ENCODE measurements around the gene TENM4. TPM values are rescaled to one million over a fixed set of nuclear protein-coding genes. Genes with fewer than 3 reads are reported as not detected.

Gene TENM4
- polyA plus RNA-seq, 1 of the 3 experiments (the other 2 are of a cell fraction) = 16.7 TPM

- Histone ChIP-seq H3K4me2 (peak overlapping the region; percentile 26; the same call in 1 of the 2 replicates), H3F3A (replicated peaks; ENCODE audit: insufficient read depth) (peaks cover 14% of the 10 kb centered on the region), H3K36me3 (replicated peaks in 1 of 2; ENCODE audit: control insufficient read depth in 1 of 2, insufficient read depth in 2 of 2, low read length in 1 of 2) (no peaks in the 10 kb centered on the region), H3K9me2 (no peaks in the 10 kb centered on the region), H2AFZ (ENCODE audit: low read depth) (no peak overlapping the region), H3K9me3 (no peaks in the 10 kb centered on the region), H3K79me2 (ENCODE audit: insufficient read depth) (peaks cover 31% of the 10 kb centered on the region; the same call in 1 of the 2 replicates), H3K27ac (ENCODE audit: low read depth in 2 of 2, low read length in 1 of 2) (peak overlapping the region in 1 of 2 experiments; percentile 62; a peak in 2 of 4 replicates), H4K20me1 (ENCODE audit: insufficient read depth) (no peaks in the 10 kb centered on the region), H3K4me3 (ENCODE audit: low read depth in 2 of 2, low read length in 1 of 2) (no peak overlapping the region), H3K4me1 (ENCODE audit: control insufficient read depth in 1 of 2, insufficient read depth in 2 of 2, low read depth in 1 of 2, low read length in 1 of 2) (peaks cover 8 to 38% of the 10 kb centered on the region in 2 experiments), H3K9ac (no peak overlapping the region; the same call in 1 of the 2 replicates), H3K27me3 (ENCODE audit: insufficient read depth) (no peaks in the 10 kb centered on the region)
- TF ChIP-seq JUND (IDR thresholded peaks at IDR 0.05) (no peak), MXI1 (IDR thresholded peaks at IDR 0.05; ENCODE audit: low read depth, low read length) (no peak), FOXM1 (IDR thresholded peaks at IDR 0.05; ENCODE audit: low read depth) (no peak), SIN3A (IDR thresholded peaks at IDR 0.05; ENCODE audit: borderline replicate concordance, low read depth, low read length) (no peak), MAX (IDR thresholded peaks at IDR 0.05; ENCODE audit: low read depth) (no peak), USF1 (IDR thresholded peaks at IDR 0.05; ENCODE audit: borderline replicate concordance, low read depth) (no peak), GABPA (IDR thresholded peaks at IDR 0.05; ENCODE audit: low read depth) (no peak), RXRA (IDR thresholded peaks at IDR 0.05; ENCODE audit: borderline replicate concordance, low read depth) (no peak), GATA2 (CRISPR knock-in tag; IDR thresholded peaks at IDR 0.05) (no peak), REST (IDR thresholded peaks at IDR 0.05; ENCODE audit: low read depth, low read length) (no peak), ZBTB33 (IDR thresholded peaks at IDR 0.05; ENCODE audit: borderline replicate concordance, low read depth) (no peak), CHD2 (IDR thresholded peaks at IDR 0.05; ENCODE audit: low read length, partially characterized antibody) (no peak), PBX3 (IDR thresholded peaks at IDR 0.05) (no peak), ELF1 (IDR thresholded peaks at IDR 0.05) (no peak), CTCF (IDR thresholded peaks at IDR 0.05) (no peak), RCOR1 (IDR thresholded peaks at IDR 0.05; ENCODE audit: low read length) (no peak), TCF12 (IDR thresholded peaks at IDR 0.05) (no peak), USF2 (IDR thresholded peaks at IDR 0.05; ENCODE audit: borderline replicate concordance, low read depth, low read length) (no peak)
- DNase-seq = no peak
- ChIA-PET POLR2A (no interaction called here), CTCF (interaction anchor here (0.9 kb wide), 1 partner anchor 43 kb away, joined by 3 read pairs; no protein-coding TSS in a partner anchor)
- 93% methylated on average over 4 of the region's 4 CpGs for WGBS (ENCODE audit: low lambda C conversion rate)
Measured at GRCh38 chr11:79396674-79397073, 44.2 kb downstream of the TENM4 start.

All from SK-N-SH (cell line).